ELF-1 (cell line): Measurements from ENCODE around the gene CHRDL2.
A peak's percentile ranks its signal among the peaks of the same experiment; 100 is the strongest.

Source experiments
- DNase-seq: peaks from one replicate; pipeline ENCODE4 v3.0.0-alpha.2; 2016; ENCODE audit warnings: low read depth, low spot score

The CHRDL2 gene

DNA sequence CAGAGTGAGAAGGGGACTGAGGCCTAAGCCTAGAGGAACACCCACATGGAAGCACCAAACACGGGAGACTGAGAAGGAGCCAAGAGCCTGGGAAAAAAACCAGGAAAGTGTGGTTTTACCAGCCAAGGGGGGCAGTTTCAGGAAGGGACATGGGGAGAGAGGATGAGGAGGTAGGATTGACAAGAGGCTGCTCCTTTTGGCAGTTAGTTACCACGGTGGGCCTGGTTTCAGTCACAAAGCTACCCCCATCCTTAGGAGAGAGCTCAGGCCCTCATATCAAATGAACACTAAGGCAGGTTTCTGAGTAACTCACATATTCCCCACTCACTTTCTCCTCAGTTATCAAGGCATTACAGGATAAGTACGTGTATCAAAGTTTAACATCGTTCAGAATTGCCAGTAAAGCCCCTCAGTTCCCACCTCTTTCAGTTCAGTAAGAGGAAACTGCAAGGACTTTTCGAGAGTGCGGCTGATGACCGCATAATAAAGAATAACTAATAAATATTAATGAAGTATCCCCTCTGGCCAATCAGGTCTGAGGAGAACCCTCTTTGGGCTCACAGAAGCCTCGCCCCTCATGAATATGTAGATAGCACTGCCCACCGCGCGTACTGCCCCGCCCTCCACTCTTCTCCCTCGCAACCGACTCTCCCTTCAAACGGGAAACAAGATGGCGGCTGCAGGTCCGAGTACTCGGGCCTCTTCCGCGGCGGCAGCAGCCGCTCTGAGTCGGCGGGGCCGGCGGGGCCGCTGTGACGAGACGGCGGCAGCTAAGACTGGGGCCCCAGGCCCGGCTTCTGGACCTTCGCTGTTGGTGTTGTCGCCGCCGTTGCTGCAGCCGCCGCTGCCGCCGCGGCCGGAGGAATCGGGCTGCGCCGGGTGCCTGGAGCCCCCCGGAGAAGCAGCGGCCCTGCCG is 17.2 kb upstream of the CHRDL2 start, which contains the start of gene RNF169:
Gene RNF169, plus strand, starts transcription at position 639 of the 916 bp plus-strand sequence. Its CDS starts 32 bp downstream, at position 671.
- DNase-seq = peak; percentile 95

DNA sequence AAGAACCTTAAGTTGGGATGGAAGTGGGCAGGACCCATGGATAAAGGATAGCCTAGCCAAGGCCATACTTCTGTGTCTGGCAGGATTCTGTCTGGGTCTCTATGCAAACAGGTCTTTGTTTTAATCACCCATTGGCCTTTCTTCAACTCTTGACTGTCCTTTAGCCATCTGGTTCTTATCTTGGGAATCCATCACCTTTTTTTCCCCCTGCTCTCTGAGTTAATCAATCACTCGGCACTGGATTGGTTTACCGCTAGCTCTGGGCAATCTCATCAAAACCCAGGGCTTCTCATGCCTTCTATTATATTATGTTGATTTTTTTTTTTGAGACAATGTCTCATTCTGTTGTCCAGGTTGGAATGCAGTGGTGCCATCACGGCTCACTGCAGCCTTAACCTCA is 15.6 kb upstream of the CHRDL2 start:
- no peak for DNase-seq

DNA sequence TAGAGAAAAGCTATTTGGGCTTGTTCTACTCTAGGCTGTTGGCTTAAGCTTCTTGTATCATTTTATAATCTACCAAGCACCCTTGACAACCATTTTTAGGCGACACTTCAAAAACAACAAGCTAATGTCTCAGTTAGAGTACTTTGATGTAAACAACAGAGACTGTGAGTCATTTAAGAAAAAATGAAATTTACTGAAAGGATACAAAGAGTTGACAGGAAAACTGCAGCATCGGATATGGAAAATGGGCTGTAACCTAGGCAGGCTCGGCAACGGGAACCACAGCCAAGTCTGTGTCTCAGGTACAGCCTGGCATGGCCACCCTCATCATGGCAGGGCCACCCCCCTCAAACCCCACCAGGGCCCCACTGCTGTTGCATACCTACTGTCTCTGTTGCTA is 13.1 kb upstream of the CHRDL2 start:
- DNase-seq = no peak

DNA sequence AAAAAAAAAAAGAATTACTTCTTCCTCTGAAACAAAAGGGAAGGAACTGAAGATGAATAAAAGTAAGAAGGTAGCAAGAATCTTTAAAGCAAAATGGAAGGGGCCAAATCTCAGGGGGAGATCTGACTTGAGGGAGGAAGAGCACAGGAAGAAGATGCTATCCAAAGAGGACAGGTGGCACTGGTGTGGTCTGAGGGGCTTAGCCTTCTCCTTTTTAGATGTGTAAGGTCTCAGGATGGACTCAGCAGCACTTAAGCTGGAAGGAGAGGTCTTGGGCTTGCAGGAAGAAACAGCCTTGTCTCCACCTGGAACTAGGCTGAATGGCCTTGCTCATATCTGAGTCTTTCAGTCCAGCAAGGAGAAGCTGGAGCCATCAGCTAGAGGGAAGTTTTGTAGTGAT is 12.4 kb upstream of the CHRDL2 start:
- DNase-seq = no peak

DNA sequence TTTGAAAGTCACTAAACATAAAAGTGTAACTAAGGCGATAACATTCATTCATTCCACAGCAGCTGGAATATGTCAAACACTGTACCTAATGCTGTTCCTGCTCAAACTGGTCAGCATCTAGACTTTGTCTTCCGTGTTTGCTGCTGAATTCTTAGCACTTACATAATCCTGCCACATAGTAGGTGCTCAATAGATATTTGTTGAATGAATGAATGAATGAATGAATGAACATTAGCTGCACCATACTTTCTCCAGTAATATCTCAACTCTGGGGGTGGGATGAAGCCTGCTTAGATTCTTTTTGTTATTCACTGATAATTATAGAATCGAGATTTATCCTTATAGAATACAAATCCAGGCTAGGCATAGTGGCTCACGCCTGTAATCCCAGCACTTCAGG is 10.8 kb upstream of the CHRDL2 start:
- DNase-seq = no peak

DNA sequence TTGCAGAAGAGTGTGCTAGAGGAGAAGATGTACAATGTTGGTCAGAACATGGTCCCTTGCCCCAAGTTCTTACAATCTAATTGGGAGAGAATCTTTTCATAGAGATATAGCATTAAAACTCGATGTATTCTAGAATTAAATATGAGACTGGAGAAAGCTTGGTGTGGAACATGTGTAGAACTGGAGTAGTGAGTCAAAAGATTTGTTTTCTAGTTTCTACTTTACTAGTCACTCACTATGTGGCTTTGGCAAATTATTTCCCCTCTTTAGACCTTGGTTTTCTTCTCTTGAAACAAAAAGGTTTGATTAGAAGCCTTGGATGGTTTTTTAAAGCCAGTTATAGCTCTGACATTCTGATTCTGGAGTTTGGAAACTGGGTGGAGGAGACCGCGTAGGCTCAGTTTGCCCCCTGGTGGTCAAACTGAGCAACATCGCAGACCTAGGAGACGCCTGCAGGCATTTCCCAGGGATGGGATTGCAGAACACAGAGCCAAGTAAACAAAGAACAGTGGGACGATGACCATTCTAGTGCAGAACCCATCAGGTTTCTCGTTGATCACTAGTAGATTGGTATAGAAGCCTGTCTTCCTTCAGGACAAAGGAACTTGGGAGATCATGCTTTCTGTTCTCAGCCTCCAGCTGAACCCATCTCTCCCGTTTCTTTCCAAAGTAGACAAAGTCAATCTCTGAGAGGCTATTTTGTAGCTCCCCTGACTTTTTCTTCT is 8.5 kb upstream of the CHRDL2 start:
- peak; percentile 92 for DNase-seq

DNA sequence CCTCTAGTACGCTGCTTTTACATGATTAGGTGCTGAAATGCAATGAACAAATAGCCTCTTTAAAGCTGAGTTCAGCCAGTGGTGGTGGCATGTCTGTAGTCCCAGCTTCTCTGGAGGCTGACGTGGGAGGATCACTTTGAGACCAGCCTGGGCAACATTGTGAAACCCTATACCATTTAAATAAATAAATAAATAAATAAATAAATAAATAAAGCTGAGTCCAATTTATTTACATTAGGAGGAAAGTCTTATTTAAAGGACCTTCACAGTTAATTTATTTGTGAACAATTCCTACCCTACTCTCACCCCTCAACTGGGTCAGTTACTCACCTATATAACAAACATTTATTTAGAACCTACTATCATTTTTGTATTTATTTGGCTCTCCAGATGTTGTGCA is 4.8 kb upstream of the CHRDL2 start:
- DNase-seq = no peak

DNA sequence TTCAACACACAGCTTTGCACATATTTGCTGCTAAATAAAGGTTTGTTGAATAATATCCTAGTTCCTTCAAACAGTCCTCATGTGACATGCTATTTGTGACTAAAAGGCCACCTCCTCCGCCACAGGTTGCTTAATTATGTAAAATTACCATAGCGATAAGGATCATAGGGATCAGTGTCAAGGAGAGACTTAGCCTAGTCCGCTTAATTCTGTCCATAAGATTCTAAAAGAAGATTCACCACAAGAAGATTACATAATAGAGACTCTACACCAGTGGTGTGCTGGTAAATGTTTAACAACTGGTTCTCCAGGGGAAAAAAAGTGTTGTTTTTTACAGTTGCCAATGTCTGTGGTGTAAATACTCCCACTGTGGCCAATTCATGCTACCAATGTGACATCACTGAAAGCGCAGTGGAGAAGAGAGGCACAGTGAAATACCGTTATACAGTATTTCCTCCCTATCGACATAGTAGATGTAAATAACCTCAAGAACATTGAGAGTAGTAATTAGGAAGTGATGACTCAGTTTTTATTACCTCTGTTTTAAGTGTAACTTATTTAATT is 4.2 kb upstream of the CHRDL2 start:
- DNase-seq = no peak

DNA sequence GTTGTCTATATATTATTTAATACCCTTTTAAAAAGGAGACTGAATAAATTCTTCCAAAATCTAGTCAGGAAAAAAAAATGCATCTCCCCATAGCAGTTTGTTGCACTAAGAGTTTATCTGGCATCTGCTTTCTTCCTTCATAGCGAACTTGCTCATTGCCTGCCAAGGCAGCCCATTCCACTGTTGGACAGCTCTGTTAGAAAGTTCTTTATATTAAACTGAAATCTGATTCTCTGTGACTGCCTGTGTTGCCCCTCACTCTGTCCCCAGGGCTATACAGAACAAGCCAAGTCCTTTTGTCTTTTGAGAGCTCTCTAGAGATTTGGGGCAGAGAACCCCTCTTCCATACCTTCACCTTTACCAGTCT is 3.3 kb upstream of the CHRDL2 start:
- DNase-seq = no peak

DNA sequence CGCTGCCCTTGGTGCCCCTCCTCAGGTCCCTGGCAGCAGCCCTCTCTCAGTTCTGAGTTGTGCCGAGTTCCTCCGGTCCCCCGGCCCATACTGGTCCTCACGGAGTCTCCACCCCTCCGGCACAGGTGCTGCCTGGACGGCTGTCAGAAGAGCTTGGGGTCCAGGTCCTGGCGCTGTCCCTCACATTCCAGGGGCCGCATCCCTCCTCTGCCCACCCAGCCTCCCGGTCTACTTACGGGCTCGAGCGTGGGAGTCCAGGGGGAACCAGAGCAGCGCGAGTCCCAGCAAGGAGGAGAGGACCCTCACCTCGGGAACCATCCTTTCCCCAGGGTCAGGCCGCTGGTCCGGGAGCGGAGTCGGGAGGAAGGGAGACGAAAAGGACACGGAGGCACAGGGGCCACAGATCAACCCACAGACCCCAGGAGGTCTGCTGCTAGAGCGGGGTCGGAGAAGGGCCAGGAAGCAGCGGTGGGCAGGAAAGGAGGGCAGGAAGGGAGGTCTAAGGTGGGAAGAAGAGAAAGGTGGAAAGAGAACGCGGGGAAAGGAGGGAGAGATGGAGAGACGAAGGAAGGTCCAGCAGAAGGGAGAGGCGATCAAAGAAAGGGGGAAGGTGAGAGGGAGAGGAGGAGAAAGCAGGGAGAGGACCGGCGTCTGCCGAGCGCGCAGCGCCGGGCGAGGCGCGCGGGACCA is 510 bp downstream of the CHRDL2 start:
- no peak for DNase-seq

DNA sequence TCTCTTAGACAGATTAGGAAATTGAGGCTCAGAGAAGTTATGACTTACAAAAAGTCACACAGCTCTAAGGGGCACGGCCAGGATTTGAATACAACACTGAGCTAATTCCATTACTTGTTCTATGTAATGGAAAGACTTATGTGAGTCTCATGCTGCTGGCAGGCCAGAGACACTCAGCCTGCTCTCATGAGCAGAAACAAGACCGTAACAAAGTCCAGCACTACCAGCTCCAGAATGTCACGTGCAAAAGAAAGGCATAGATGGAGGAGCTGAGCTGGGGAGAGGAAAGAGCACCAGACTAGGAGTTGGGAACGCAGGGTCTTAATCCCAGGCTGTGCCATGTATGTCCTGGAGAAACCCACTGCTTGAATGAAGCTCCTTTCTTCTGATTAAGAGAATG is 1.8 kb downstream of the CHRDL2 start:
- DNase-seq = no peak

DNA sequence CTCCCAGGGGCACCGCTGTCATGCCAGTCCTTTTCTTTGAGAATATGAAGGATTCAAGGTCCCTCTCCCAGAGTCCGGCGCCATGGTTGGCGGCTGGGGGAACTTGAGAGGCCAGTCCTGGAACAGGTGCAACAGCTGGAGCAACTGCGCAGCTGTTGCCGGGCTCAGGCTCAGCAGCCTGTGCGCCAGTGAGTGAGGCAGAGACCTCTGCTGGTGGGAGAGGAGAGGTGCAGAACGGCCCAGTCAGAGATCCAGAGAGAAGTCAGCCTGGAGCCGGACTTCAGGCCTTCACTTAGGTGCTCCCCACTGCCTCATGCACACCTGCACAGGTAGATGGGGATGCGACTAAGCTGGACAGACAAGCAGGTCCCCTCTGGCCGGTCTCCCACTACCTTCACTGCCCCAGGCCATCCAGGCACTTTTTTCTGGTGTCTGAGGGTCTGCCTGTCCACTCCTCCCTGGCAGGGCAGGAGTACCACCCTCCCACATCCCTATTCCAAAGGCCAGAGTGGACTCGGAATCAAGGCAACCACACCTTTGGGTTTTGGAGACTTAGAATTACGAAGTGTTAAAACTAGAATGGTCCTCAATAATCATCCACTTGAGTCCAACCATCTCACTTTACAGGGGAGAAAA is 4.6 kb downstream of the CHRDL2 start:
- peak; percentile 86 for DNase-seq

DNA sequence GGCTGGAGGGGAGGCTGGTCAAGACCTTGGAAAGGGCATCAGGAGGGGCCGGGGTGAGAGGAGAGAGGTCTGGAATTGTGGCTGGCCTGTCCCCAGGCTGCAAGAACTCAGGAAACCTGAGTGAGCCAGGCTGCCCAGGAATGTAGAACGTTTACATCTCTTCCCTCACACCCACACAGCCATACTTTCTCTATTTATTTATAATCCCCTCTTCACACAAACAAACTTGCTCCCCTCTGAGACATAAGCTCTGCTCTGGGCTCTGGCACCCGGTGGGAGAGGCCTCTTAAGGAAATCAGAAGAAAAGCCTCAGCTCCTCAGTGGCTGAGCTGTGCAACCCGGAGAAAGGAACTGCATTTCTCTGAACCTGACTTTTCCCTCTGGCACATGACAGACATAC is 5.5 kb downstream of the CHRDL2 start:
- DNase-seq = no peak

DNA sequence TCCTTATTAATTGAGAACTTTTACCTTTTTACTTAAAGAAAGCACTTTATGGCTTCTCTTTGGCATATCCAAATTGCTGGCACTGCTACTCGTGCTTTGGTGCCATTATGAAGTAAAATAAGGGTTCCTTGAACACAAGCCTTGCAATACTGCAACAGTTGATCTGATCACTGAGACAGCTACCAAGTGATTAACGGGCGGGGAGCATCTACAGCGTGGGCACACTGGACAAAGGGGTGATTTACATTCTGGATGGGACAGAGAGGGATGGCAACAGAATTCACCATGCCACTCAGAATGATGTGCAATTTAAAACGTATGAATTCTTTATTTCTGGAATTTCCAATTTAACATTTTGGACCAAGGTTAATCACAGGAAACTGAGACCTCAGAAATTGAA is 7.7 kb downstream of the CHRDL2 start:
- DNase-seq = no peak

DNA sequence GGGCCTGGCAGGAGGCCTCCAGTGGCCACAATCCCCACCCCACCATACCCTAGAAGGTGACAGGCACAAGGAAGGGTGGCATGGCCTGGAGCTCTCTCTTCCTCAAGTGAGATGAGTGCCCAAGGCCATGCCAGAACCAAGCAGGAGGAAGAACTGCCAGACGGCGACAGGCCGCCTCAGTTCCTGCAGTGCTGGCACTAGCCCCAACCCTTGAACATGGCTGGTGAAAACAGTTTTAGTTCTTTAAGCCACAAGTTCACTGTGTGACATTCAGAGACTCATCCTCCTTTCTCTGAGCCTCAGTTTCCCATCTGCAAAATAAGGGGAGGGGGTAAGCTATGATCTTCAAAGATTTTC is 9.8 kb downstream of the CHRDL2 start:
- DNase-seq = no peak

DNA sequence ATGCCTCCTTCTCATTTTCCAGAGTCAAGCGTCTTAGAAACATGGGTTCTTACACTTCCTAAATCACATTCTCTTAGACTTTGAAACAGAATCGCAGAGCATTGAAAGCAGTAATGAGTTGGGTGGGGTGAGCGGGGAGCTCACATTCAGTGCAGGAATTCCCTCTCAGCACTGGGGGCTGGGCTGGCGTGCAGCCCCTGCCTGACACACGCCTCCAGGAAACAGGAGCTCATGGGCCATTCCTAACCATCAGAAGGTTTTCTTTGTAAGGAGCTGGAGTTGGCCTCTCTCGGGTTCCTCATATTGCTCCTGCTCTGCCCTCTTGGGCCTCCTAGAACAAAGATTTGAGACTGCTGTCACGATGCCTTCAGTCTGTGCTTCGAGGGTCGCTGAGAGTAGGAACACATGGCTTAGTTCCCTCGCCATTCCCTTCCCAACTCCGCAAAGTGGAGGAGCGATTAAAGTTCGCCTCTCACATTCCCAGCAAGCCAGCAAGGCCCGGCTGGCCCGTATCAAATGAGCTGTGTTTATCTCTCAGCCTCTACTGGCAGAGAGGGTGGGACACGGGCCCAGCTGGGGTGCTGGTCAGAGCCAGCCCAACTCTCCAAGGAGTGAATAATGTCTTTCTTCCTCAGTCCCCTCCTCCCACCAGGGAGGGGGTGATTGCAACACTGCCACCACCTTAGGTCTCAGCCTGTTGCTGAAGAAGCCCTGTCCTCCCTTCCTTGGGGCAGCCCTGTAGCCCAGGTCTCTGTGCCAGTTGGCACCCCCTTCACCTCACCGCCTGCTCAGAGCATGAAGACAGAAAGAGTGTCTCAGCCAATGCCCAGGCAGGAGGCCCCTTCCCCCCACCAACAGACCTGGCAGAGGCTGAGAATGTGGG is 10.4 kb downstream of the CHRDL2 start:
- DNase-seq = peak; percentile 45

DNA sequence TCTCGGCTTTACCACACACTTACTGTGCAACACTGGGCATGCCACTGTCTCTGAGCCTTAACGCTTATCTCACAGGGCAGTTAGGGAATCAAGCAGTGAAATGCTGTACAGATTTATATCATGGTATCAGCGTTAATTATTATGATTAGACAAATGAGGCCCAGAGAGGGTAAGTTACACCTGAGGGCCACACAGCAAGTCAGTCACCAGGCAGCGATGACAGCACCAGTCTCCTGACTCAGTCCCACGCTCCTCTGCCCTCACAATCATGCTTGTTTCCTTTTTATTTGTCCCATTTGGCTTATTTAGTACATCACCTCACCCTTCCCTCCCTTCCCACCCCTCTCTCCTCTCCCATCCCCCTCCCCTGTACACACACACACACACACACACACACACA is 12.2 kb downstream of the CHRDL2 start:
- DNase-seq = no peak

DNA sequence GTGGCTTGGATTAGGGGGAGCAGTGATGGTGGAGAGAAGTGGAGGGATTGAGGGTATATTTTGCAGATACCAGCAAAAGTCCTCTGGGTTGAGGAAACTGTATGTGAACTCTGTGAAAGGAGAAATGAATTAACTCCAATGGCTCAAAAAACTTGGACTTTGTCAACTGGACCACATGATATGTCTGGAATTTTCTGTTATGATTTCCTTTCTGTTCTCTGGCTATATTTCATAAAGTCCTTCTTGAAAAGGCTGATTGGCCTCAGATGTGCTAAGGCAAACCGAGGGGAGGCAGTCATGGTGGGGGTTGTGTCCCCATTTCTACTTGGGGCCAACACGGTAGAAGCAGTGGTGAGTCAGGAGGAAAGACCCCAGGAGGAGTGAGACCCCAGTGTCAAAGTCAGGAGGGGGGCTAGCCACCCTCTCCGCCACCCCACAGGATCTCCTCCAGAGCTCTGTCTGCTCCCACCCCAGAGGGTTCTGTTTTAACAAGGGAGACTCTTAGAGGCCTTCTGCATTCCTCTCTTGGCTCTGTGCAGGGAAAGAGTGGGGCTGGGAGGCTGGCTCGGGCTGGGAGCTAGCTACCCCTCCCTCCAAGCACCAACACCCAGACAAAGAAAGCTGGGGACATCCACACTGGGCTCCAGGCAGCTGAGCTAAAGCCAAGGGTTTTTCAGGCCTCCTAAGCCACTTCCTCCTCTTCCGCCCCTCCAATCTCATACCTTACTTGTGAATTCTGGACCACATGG is 13.8 kb downstream of the CHRDL2 start:
- DNase-seq = no peak

DNA sequence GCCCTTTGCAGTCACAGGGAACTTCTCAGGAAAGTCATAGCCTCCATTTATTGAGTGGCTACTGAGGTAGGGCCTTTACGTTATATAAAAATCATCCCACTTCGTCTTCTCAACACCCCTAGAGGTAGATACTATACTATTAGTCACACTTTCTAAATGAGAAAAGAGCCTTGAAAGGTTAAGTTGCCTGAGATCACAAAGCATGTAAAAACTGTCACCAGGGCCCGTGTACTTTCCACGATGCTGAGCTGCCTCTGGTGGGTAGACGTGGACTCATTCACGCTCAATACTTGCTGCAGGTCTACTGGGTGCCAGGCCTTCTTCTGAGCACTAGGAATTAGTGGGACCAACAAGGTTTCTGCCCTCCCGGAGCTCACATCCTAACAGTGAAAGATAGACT is 16.3 kb downstream of the CHRDL2 start:
- no peak for DNase-seq

DNA sequence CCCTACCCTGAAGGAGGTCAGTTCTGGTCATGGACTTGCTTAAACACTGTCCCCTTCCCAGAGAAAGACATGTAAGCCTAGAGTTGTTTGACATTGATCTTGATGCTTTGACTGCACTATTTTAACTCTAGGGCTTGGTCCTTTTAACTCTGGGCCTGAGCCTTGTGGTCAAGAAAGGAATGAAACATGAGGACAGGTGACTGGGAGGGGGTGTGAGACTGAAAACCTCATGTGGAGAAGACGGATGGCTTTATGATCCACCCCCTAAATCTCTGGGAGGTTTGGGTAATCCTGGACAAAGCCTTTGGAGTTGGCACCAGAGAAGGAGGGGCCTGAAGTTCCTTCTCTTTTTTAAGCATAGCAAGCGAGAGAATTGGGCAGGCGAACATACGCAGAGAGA is 17.5 kb downstream of the CHRDL2 start:
- DNase-seq = no peak
